Measurements from ENCODE around the gene UBE3D.
"Not testable (repeated sequence)": the region's sequence is repeated elsewhere in the genome, so short reads cannot be mapped to it uniquely, and the experiment has no call there.

DNA sequence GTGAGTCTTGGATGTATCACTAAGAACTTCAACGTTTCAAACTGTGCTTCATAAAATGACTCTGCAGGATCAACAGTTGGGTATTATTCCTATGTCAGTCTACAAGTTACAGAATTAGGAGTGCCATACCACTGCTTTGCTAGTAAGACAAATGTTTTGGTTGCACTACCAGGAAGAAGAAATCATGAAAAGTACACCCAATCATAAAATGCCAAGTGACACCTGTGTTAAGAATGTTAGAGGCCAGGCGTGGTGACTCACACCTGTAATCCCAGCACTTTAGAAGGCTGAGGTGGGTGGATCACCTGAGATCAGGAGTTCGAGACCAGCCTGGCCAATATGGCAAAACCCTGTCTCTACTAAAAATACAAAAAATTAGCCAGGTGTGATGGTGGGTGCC lies 174.1 kb downstream of the UBE3D start:
- TF ChIP-seq, protein P1, sequence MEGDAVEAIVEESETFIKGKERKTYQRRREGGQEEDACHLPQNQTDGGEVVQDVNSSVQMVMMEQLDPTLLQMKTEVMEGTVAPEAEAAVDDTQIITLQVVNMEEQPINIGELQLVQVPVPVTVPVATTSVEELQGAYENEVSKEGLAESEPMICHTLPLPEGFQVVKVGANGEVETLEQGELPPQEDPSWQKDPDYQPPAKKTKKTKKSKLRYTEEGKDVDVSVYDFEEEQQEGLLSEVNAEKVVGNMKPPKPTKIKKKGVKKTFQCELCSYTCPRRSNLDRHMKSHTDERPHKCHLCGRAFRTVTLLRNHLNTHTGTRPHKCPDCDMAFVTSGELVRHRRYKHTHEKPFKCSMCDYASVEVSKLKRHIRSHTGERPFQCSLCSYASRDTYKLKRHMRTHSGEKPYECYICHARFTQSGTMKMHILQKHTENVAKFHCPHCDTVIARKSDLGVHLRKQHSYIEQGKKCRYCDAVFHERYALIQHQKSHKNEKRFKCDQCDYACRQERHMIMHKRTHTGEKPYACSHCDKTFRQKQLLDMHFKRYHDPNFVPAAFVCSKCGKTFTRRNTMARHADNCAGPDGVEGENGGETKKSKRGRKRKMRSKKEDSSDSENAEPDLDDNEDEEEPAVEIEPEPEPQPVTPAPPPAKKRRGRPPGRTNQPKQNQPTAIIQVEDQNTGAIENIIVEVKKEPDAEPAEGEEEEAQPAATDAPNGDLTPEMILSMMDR (IDR thresholded peaks at IDR 0.05; ENCODE audit: low read depth, low read length, poor library complexity, severe bottlenecking) = not testable (repeated sequence)
- TF ChIP-seq EZH2phosphoT487 (IDR thresholded peaks at IDR 0.05; ENCODE audit: borderline replicate concordance, low read length) = not testable (repeated sequence)
